H9 (cell line): ENCODE measurements around the gene DAZAP1. TPM values are rescaled to one million over a fixed set of nuclear protein-coding genes. Genes with fewer than 3 reads are reported as not detected.

Experiments
- DNase-seq: peaks from one replicate; pipeline ENCODE4 v3.0.0-alpha.2; 2017
- H2AFZ ChIP-seq: one replicate; pipeline ENCODE4 v1.6.1; 2013; ENCODE audit warnings: mild to moderate bottlenecking, low read length, control low read depth, moderate library complexity
- H2AK5ac ChIP-seq: 2 replicates; pipeline ENCODE4 v1.6.1; 2013; ENCODE audit warnings: low read length, control low read depth, mixed read lengths; ENCODE audit not compliant: insufficient read length
- H2BK120ac ChIP-seq: one replicate; pipeline ENCODE4 v1.6.1; 2013; ENCODE audit warnings: low read depth, mild to moderate bottlenecking, low read length, control low read depth, inconsistent platforms; ENCODE audit not compliant: poor library complexity, severe bottlenecking
- H2BK12ac ChIP-seq: 2 replicates; pipeline ENCODE4 v1.6.1; 2013; ENCODE audit warnings: low read length, control low read depth, mixed read lengths, low read depth; ENCODE audit not compliant: insufficient read length
- H2BK15ac ChIP-seq: 2 replicates; pipeline ENCODE4 v1.6.1; 2013; ENCODE audit warnings: low read depth, low read length, control low read depth
- H2BK20ac ChIP-seq: one replicate; pipeline ENCODE4 v1.6.1; 2013; ENCODE audit warnings: low read depth, mild to moderate bottlenecking, low read length, control low read depth, inconsistent platforms; ENCODE audit not compliant: poor library complexity, severe bottlenecking
- H2BK5ac ChIP-seq: 2 replicates; pipeline ENCODE4 v1.6.1; 2013; ENCODE audit warnings: low read length, control low read depth, mixed read lengths; ENCODE audit not compliant: insufficient read length
- H3K14ac ChIP-seq: 2 replicates; pipeline ENCODE4 v1.6.1; 2013; ENCODE audit warnings: low read length, control low read depth; ENCODE audit not compliant: insufficient read depth
- H3K18ac ChIP-seq: 2 replicates; pipeline ENCODE4 v1.6.1; 2013; ENCODE audit warnings: low read depth, mild to moderate bottlenecking, mixed read lengths, low read length, control low read depth; ENCODE audit not compliant: insufficient read length
- H3K23ac ChIP-seq: 2 replicates; pipeline ENCODE4 v1.6.1; 2013; ENCODE audit warnings: low read length, control low read depth, mixed read lengths, low read depth; ENCODE audit not compliant: insufficient read length
- H3K23me2 ChIP-seq: 2 replicates; pipeline ENCODE4 v1.6.1; 2013; ENCODE audit warnings: low read depth, mild to moderate bottlenecking, mixed read lengths, low read length, control low read depth; ENCODE audit not compliant: insufficient read length, poor library complexity, severe bottlenecking
- H3K27ac ChIP-seq: 2 replicates; pipeline ENCODE4 v1.5.1; 2013; ENCODE audit warnings: low read length, control low read depth, mixed read lengths, low read depth; ENCODE audit not compliant: insufficient read length
- H3K27me3 ChIP-seq: 2 replicates; pipeline ENCODE4 v1.6.1; 2013; ENCODE audit warnings: low read length, control low read depth, inconsistent platforms; ENCODE audit not compliant: insufficient read depth
- H3K4ac ChIP-seq: 2 replicates; pipeline ENCODE4 v1.6.1; 2013; ENCODE audit warnings: low read depth, mild to moderate bottlenecking, control low read depth, inconsistent platforms, low read length, moderate library complexity
- H3K4me1 ChIP-seq: 2 replicates; pipeline ENCODE4 v1.6.1; 2013; ENCODE audit warnings: low read length, control low read depth, inconsistent platforms; ENCODE audit not compliant: insufficient read depth
- H3K4me2 ChIP-seq: 2 replicates; pipeline ENCODE4 v1.6.1; 2013; ENCODE audit warnings: low read length, control low read depth, mixed read lengths; ENCODE audit not compliant: insufficient read length, insufficient read depth
- H3K56ac ChIP-seq: 2 replicates; pipeline ENCODE4 v1.6.1; 2013; ENCODE audit warnings: low read depth, mild to moderate bottlenecking, mixed read lengths, low read length, control low read depth; ENCODE audit not compliant: insufficient read length
- H3K79me1 ChIP-seq: 2 replicates; pipeline ENCODE4 v1.6.1; 2013; ENCODE audit warnings: low read depth, mild to moderate bottlenecking, moderate library complexity, low read length, control low read depth, inconsistent platforms; ENCODE audit not compliant: insufficient read depth, poor library complexity, severe bottlenecking
- H3K79me2 ChIP-seq: 2 replicates; pipeline ENCODE4 v1.6.1; 2013; ENCODE audit warnings: low read length, control low read depth, inconsistent platforms; ENCODE audit not compliant: insufficient read depth
- H3K9ac ChIP-seq: 2 replicates; pipeline ENCODE4 v1.6.1; 2013; ENCODE audit warnings: low read length, control low read depth, mixed read lengths; ENCODE audit not compliant: insufficient read length; ENCODE audit errors: extremely low read depth
- H3K9me3 ChIP-seq: one replicate; pipeline ENCODE4 v1.6.1; 2013; ENCODE audit warnings: low read depth, low read length, inconsistent platforms; ENCODE audit not compliant: control insufficient read depth
- H3T11ph ChIP-seq: one replicate; pipeline ENCODE4 v1.6.1; 2013; ENCODE audit warnings: mild to moderate bottlenecking, low read length, control low read depth, inconsistent platforms
- H4K20me1 ChIP-seq: one replicate; pipeline ENCODE4 v1.6.1; 2013; ENCODE audit not compliant: control insufficient read depth, insufficient read length, insufficient read depth
- H4K5ac ChIP-seq: 2 replicates; pipeline ENCODE4 v1.6.1; 2013; ENCODE audit warnings: low read depth, mild to moderate bottlenecking, mixed read lengths, low read length, control low read depth; ENCODE audit not compliant: insufficient read length
- H4K8ac ChIP-seq: replicated peaks from 2 replicates; pipeline ENCODE4 v1.6.1; 2013; ENCODE audit warnings: low read length, control low read depth, mixed read lengths, low read depth; ENCODE audit not compliant: insufficient read length
- H4K91ac ChIP-seq: 2 replicates; pipeline ENCODE4 v1.6.1; 2013; ENCODE audit warnings: low read depth, mild to moderate bottlenecking, moderate library complexity, mixed read lengths, low read length, control low read depth; ENCODE audit not compliant: insufficient read length
- H3K27ac Mint-ChIP-seq, 3 experiments: 2 replicates in 2 of 3; 3 replicates in 1 of 3; pipeline ENCODE4 v1.8.0; 2020 to 2021; ENCODE audit warnings: mixed read lengths in 3 of 3, mild to moderate bottlenecking in 1 of 3, moderate library complexity in 1 of 3
- H3K27me3 Mint-ChIP-seq: 2 replicates; pipeline ENCODE4 v1.8.0; 2021; ENCODE audit warnings: low read depth, mild to moderate bottlenecking, moderate library complexity, mixed read lengths
- H3K36me3 Mint-ChIP-seq, 3 experiments: 2 replicates in 2 of 3; 3 replicates in 1 of 3; pipeline ENCODE4 v1.8.0; 2020 to 2021; ENCODE audit warnings: low read depth in 3 of 3, mixed read lengths in 3 of 3; ENCODE audit not compliant: insufficient read depth in 1 of 3
- H3K4me1 Mint-ChIP-seq, 2 experiments: 2 replicates each; pipeline ENCODE4 v1.8.0; 2020; ENCODE audit warnings: mixed read lengths in 2 of 2
- H3K4me3 Mint-ChIP-seq, 2 experiments: 2 replicates in 1 of 2; 3 replicates in 1 of 2; pipeline ENCODE4 v1.8.0; 2020 to 2021; ENCODE audit warnings: mild to moderate bottlenecking in 2 of 2, mixed read lengths in 2 of 2, moderate library complexity in 1 of 2
- H3K9me3 Mint-ChIP-seq, 2 experiments: 2 replicates in 1 of 2; 3 replicates in 1 of 2; pipeline ENCODE4 v1.8.0; 2020; ENCODE audit warnings: mild to moderate bottlenecking in 2 of 2, mixed read lengths in 2 of 2, moderate library complexity in 1 of 2
- CTCF ChIP-seq: fragments of 200-600 bp; sonication (generic); conservative IDR thresholded peaks from 3 replicates; pipeline ENCODE4 v1.8.0; 2021; ENCODE audit warnings: antibody characterized with exemption, mild to moderate bottlenecking
- WGBS: extraction: QIAGEN DNeasy Blood & Tissue Kit; methylation state at CpG from one replicate; pipeline ENCODE4 v1.1.7; 2013; ENCODE audit warnings: missing lambda C conversion rate, low lambda C conversion rate, mixed read lengths; ENCODE audit not compliant: insufficient read length; ENCODE audit errors: extremely low coverage; 5-methylcytosine and 5-hydroxymethylcytosine counted together
- total RNA-seq: library from RNA; stranded (reverse); gene quantifications from 2 replicates; pipeline ENCODE4 v1.2.1, GENCODE V29; 2021

The DAZAP1 gene
- total RNA-seq, 1 experiment from 2014 or later: 265 TPM

- Mint-ChIP-seq H3K27me3 (no peaks in the 10 kb centered on the region), H3K36me3 (peaks cover 26 to 60% (median 55%) of the 10 kb centered on the region in 3 experiments)
These were observed 33.2 kb upstream of the DAZAP1 start for GRCh38 chr19:1374250-1374577.

More at GRCh38 chr19:1374250-1374577, 33.2 kb upstream of the DAZAP1 start:
- Histone ChIP-seq H3K27ac (no peak overlapping the region), H2BK15ac (no peak overlapping the region), H3K56ac (no peak overlapping the region), H3K9ac (no peak overlapping the region), H3K4me1 (no peaks in the 10 kb centered on the region), H3K14ac (no peak overlapping the region), H4K20me1 (no peaks in the 10 kb centered on the region), H3T11ph (no peak overlapping the region), H3K23me2 (no peaks in the 10 kb centered on the region), H3K9me3 (no peaks in the 10 kb centered on the region), H2AFZ (no peak overlapping the region), H2AK5ac (no peak overlapping the region), H3K18ac (no peak overlapping the region), H2BK5ac (no peak overlapping the region), H2BK120ac (no peak overlapping the region), H2BK12ac (no peak overlapping the region), H3K4me2 (no peak overlapping the region), H4K91ac (no peak overlapping the region), H4K5ac (no peak overlapping the region), H4K8ac (no peak overlapping the region), H2BK20ac (no peak overlapping the region), H3K79me2 (no peaks in the 10 kb centered on the region), H3K27me3 (no peaks in the 10 kb centered on the region), H3K4ac (no peak overlapping the region), H3K79me1 (no peaks in the 10 kb centered on the region), H3K23ac (no peak overlapping the region)
- no peak overlapping the region; a peak in 1 of 5 replicates for H3K4me3 Mint-ChIP-seq
- WGBS: no CpG with 5 or more reads among the region's 12 CpGs
- no peak for TF ChIP-seq CTCF
- H3K9me3 Mint-ChIP-seq: no peaks in the 10 kb centered on the region
- H3K27ac Mint-ChIP-seq: peak overlapping the region; percentile 23 to 50 (median 44); a peak in 1 of 7 replicates
- no peaks in the 10 kb centered on the region for H3K4me1 Mint-ChIP-seq
- DNase-seq: no peak
